Activated CD4-positive, alpha-beta T cell treated with anti-CD3 and anti-CD28 coated beads, Interleukin-2, amount 50 U/mL, for 16 hours (primary cell): ENCODE results near the gene ANKZF1.
A peak's percentile ranks its signal among the peaks of the same experiment; 100 is the strongest.
"Not testable (repeated sequence)": the region's sequence is repeated elsewhere in the genome, so short reads cannot be mapped to it uniquely, and the experiment has no call there.

ENCODE experiments used
- DNase-seq: peaks from one replicate; pipeline ENCODE4 v3.0.0-alpha.2; 2020

Gene ANKZF1

GRCh38 chr2:219258942-219259341 is 29.3 kb downstream of the ANKZF1 start:
- not testable (repeated sequence) for DNase-seq

- no peak for DNase-seq
These were observed 31.6 kb downstream of the ANKZF1 start for GRCh38 chr2:219261024-219261855.

GRCh38 chr2:219266232-219266631 is 36.6 kb downstream of the ANKZF1 start:
- no peak for DNase-seq

GRCh38 chr2:219266886-219267285 is 37.3 kb downstream of the ANKZF1 start:
- DNase-seq, result no peak

- DNase-seq, result no peak
These were observed 38.7 kb downstream of the ANKZF1 start for GRCh38 chr2:219268294-219268693.

GRCh38 chr2:219269362-219270054 is 39.9 kb downstream of the ANKZF1 start:
- DNase-seq, result no peak

- no peak for DNase-seq
These were observed 40.4 kb downstream of the ANKZF1 start for GRCh38 chr2:219270055-219270372.

- DNase-seq, result no peak
These were observed 41.4 kb downstream of the ANKZF1 start for GRCh38 chr2:219271021-219271420.

GRCh38 chr2:219272356-219272755 is 42.8 kb downstream of the ANKZF1 start:
- no peak for DNase-seq

GRCh38 chr2:219272995-219273394 is 43.4 kb downstream of the ANKZF1 start:
- DNase-seq, result no peak

- DNase-seq, result no peak
These were observed 44.3 kb downstream of the ANKZF1 start for GRCh38 chr2:219273937-219274336.

- DNase-seq, result no peak
These were observed 44.8 kb downstream of the ANKZF1 start for GRCh38 chr2:219274361-219274921.

- DNase-seq, result peak; percentile 78
These were observed 48.4 kb downstream of the ANKZF1 start for GRCh38 chr2:219277703-219278654.

- no peak for DNase-seq
These were observed 49.1 kb downstream of the ANKZF1 start for GRCh38 chr2:219278655-219279150.

- DNase-seq, result peak; percentile 99
These were observed 49.7 kb downstream of the ANKZF1 start, which contains the start of gene DNAJB2 for GRCh38 chr2:219279151-219279915. TSS of gene DNAJB2 (plus strand) at chr2:219279366. CDS start at chr2:219279834, 468 bp downstream.

GRCh38 chr2:219279916-219280516 is 50.4 kb downstream of the ANKZF1 start:
- no peak for DNase-seq

GRCh38 chr2:219280651-219281050 is 51.0 kb downstream of the ANKZF1 start:
- no peak for DNase-seq

GRCh38 chr2:219281588-219281987 is 52.0 kb downstream of the ANKZF1 start:
- no peak for DNase-seq

GRCh38 chr2:219282375-219282774 is 52.8 kb downstream of the ANKZF1 start:
- DNase-seq, result no peak

GRCh38 chr2:219282943-219283581 is 53.5 kb downstream of the ANKZF1 start:
- DNase-seq, result no peak
